Mucosa of gallbladder (tissue), 1 donor: Measurements from ENCODE around the gene TRIM50. TPM values are rescaled to one million over a fixed set of nuclear protein-coding genes. Genes with fewer than 3 reads are reported as not detected.

Experiments used
- total RNA-seq: library from RNA; stranded (reverse); gene quantifications from one replicate; pipeline ENCODE4 v1.2.1, GENCODE V29; 2021
- donor health status: DM: no; HTN: no; CAD: no.

TRIM50 gene
- total RNA-seq, 1 donor from 2014 or later: 1.3 TPM

Other genes starting within 250 kb of the TRIM50 start
- gene SPDYE9, start 242.0 kb downstream of the TRIM50 start, total RNA-seq: not detected
- 21.4 TPM for gene NSUN5, start 19.3 kb downstream of the TRIM50 start, total RNA-seq
- not detected for gene FKBP6, start 79 bp upstream of the TRIM50 start, total RNA-seq
- 0.29 TPM for gene FZD9, start 105.7 kb upstream of the TRIM50 start, total RNA-seq
- 50.7 TPM for gene BAZ1B, start 194.2 kb upstream of the TRIM50 start, total RNA-seq
- 57.7 TPM for gene BCL7B, start 229.6 kb upstream of the TRIM50 start, total RNA-seq